SK-N-SH (cell line): ENCODE measurements around the gene APOLD1. TPM values are rescaled to one million over a fixed set of nuclear protein-coding genes. Genes with fewer than 3 reads are reported as not detected.

ENCODE experiments used
- CTCF ChIA-PET: fragments of 300-600, 350-600 bp; formaldehyde crosslinking; extraction: SDS; loops from one replicate; lab custom pipeline; 2021; lab: Yijun Ruan, JAX
- POLR2A ChIA-PET: fragments of 350-600 bp; sonication (Branson Sonifier 250); formaldehyde crosslinking; extraction: SDS; loops from one replicate; lab custom pipeline; 2020; ENCODE audit warnings: antibody characterized with exemption, inconsistent platforms; lab: Yijun Ruan, JAX
- DNase-seq: peaks from one replicate; pipeline ENCODE4 v3.0.0; 2012
- H2AFZ ChIP-seq: fragments of 200-600 bp; sonication (generic); 2 replicates; pipeline ENCODE4 v1.8.1; 2016; ENCODE audit warnings: antibody characterized with exemption, mild to moderate bottlenecking, low read depth
- H3F3A ChIP-seq: fragments of 200-600 bp; sonication (generic); replicated peaks from 2 replicates; pipeline ENCODE3; 2016; ENCODE audit warnings: antibody characterized with exemption, mild to moderate bottlenecking; ENCODE audit not compliant: insufficient read depth
- H3K27ac ChIP-seq, 2 experiments: fragments of 200-500 bp in 1 of 2; fragments of 200-600 bp in 1 of 2; sonication (Bioruptor generic) in 1 of 2; sonication (generic), shearing (Covaris generic) in 1 of 2; 2 replicates each; pipeline versions ENCODE4 v1.5.1 to v1.6.1; 2014 to 2016; ENCODE audit warnings: low read depth in 2 of 2, inconsistent platforms in 1 of 2, low read length in 1 of 2, mild to moderate bottlenecking in 1 of 2, mixed read lengths in 1 of 2
- H3K27me3 ChIP-seq: fragments of 200-600 bp; sonication (generic), shearing (Covaris generic); 2 replicates; pipeline ENCODE4 v1.6.1; 2016; ENCODE audit warnings: mixed run types; ENCODE audit not compliant: insufficient read depth
- H3K36me3 ChIP-seq, 2 experiments: fragments of 200-500 bp in 1 of 2; fragments of 200-600 bp in 1 of 2; sonication (Bioruptor generic) in 1 of 2; sonication (generic) in 1 of 2; replicated peaks in 1 of 2; 2 replicates each; pipeline versions ENCODE3 to v1.5.1; 2014 to 2016; ENCODE audit warnings: low read length in 1 of 2, mild to moderate bottlenecking in 1 of 2; ENCODE audit not compliant: insufficient read depth in 2 of 2, control insufficient read depth in 1 of 2
- H3K4me1 ChIP-seq, 2 experiments: fragments of 200-500 bp in 1 of 2; fragments of 200-600 bp in 1 of 2; sonication (Bioruptor generic) in 1 of 2; sonication (generic), shearing (Covaris generic) in 1 of 2; 2 replicates each; pipeline versions ENCODE4 v1.5.1 to v1.6.1; 2014 to 2016; ENCODE audit warnings: low read depth in 1 of 2, low read length in 1 of 2, mixed run types in 1 of 2; ENCODE audit not compliant: insufficient read depth in 2 of 2, control insufficient read depth in 1 of 2
- H3K4me2 ChIP-seq: fragments of 200-600 bp; sonication (generic), shearing (Covaris generic); 2 replicates; pipeline ENCODE4 v1.6.1; 2017; ENCODE audit warnings: mixed run types
- H3K4me3 ChIP-seq, 2 experiments: fragments of 200-500 bp in 1 of 2; fragments of 200-600 bp in 1 of 2; sonication (Bioruptor generic) in 1 of 2; sonication (generic), shearing (Covaris generic) in 1 of 2; 2 replicates each; pipeline versions ENCODE4 v1.5.1 to v1.8.1; 2014 to 2016; ENCODE audit warnings: low read depth in 2 of 2, inconsistent platforms in 1 of 2, low read length in 1 of 2, mild to moderate bottlenecking in 1 of 2, mixed read lengths in 1 of 2, moderate library complexity in 1 of 2
- H3K79me2 ChIP-seq: fragments of 200-600 bp; sonication (generic); 2 replicates; pipeline ENCODE4 v1.8.1; 2017; ENCODE audit warnings: mild to moderate bottlenecking; ENCODE audit not compliant: insufficient read depth
- H3K9ac ChIP-seq: fragments of 200-600 bp; sonication (generic); 2 replicates; pipeline ENCODE4 v1.6.1; 2017; ENCODE audit warnings: mixed run types
- H3K9me2 ChIP-seq: fragments of 200-600 bp; sonication (generic); 2 replicates; pipeline ENCODE4 v1.6.1; 2017; ENCODE audit warnings: mixed run types
- H3K9me3 ChIP-seq: fragments of 200-600 bp; sonication (generic); 2 replicates; pipeline ENCODE4 v1.6.1; 2017; ENCODE audit warnings: mixed run types, mild to moderate bottlenecking, moderate library complexity
- H4K20me1 ChIP-seq: fragments of 200-600 bp; sonication (generic); 2 replicates; pipeline ENCODE4 v1.6.1; 2017; ENCODE audit warnings: mild to moderate bottlenecking, mixed run types; ENCODE audit not compliant: insufficient read depth
- ELF1 ChIP-seq: IDR thresholded peaks from 2 replicates; pipeline ENCODE4 v1.4.0; 2012
- EP300 ChIP-seq, 2 experiments: IDR thresholded peaks; 2 replicates each; pipeline versions ENCODE4 v1.4.0 to v1.6.1; 2012; ENCODE audit warnings: borderline replicate concordance in 1 of 2, low read depth in 1 of 2, low read length in 1 of 2
- FOSL2 ChIP-seq: IDR thresholded peaks from 2 replicates; pipeline ENCODE4 v1.4.0; 2012; ENCODE audit warnings: low read depth, mild to moderate bottlenecking, moderate library complexity, borderline replicate concordance
- FOXM1 ChIP-seq: IDR thresholded peaks from 2 replicates; pipeline ENCODE4 v1.4.0; 2012; ENCODE audit warnings: low read depth, mild to moderate bottlenecking
- GABPA ChIP-seq: IDR thresholded peaks from 2 replicates; pipeline ENCODE4 v1.4.0; 2012; ENCODE audit warnings: low read depth, mild to moderate bottlenecking
- GATA2 ChIP-seq: sonication (generic); formaldehyde crosslinking; IDR thresholded peaks from 2 replicates; pipeline ENCODE4 v1.5.0; 2020; ENCODE audit warnings: mild to moderate bottlenecking, missing genetic modification reagents
- IRF3 ChIP-seq: fragments of 150-350 bp; IDR thresholded peaks from 2 replicates; pipeline ENCODE4 v1.6.1; 2016; ENCODE audit warnings: mild to moderate bottlenecking, low read depth, low read length
- JUND ChIP-seq: IDR thresholded peaks from 2 replicates; pipeline ENCODE4 v1.4.0; 2012
- POLR2AphosphoS5 ChIP-seq: IDR thresholded peaks from 2 replicates; pipeline ENCODE4 v1.6.1; 2012; ENCODE audit warnings: low read depth, low read length
- REST ChIP-seq: IDR thresholded peaks from 2 replicates; pipeline ENCODE4 v1.6.1; 2012; ENCODE audit warnings: mild to moderate bottlenecking, low read depth, low read length, moderate library complexity
- RXRA ChIP-seq: IDR thresholded peaks from 2 replicates; pipeline ENCODE4 v1.4.0; 2012; ENCODE audit warnings: low read depth, mild to moderate bottlenecking, borderline replicate concordance
- SMC3 ChIP-seq: IDR thresholded peaks from 2 replicates; pipeline ENCODE4 v1.6.1; 2012; ENCODE audit warnings: low read depth, low read length, improper control_type of control experiment
- TAF1 ChIP-seq: IDR thresholded peaks from 2 replicates; pipeline ENCODE4 v1.6.1; 2012; ENCODE audit warnings: low read depth, mild to moderate bottlenecking, low read length, moderate library complexity, borderline replicate concordance
- TEAD4 ChIP-seq: IDR thresholded peaks from 2 replicates; pipeline ENCODE4 v1.4.0; 2012; ENCODE audit warnings: mild to moderate bottlenecking, borderline replicate concordance; ENCODE audit not compliant: insufficient read depth
- ZBTB33 ChIP-seq: IDR thresholded peaks from 2 replicates; pipeline ENCODE4 v1.4.0; 2012; ENCODE audit warnings: low read depth, borderline replicate concordance
- WGBS: methylation state at CpG from one replicate; pipeline ENCODE4 v1.1.6; 2017; ENCODE audit warnings: low lambda C conversion rate; 5-methylcytosine and 5-hydroxymethylcytosine counted together
- polyA plus RNA-seq, 3 experiments: library from polyadenylated mRNA; depleted of rRNA; stranded (reverse); fragments of >200 nt; gene quantifications; 2 replicates each; pipeline ENCODE4 v1.2.3, GENCODE V29; 2012

The APOLD1 gene
- polyA plus RNA-seq, 1 of the 3 experiments (the other 2 are of a cell fraction): 1.7 TPM

- TF ChIP-seq EP300 (IDR thresholded peaks at IDR 0.05; ENCODE audit: borderline replicate concordance in 1 of 2, low read depth in 1 of 2, low read length in 1 of 2): peak in 1 of 2 experiments; percentile 86; a peak in 1 of 4 replicates
- TF ChIP-seq POLR2AphosphoS5: peak; percentile 56; the same call in 1 of the 2 replicates
- TF ChIP-seq TEAD4: 0 out of 2 replicates have a peak, but pooled peaks have one; percentile 41
- TF ChIP-seq FOXM1: 0 out of 2 replicates have a peak, but pooled peaks have one; percentile 55
- no peak for TF ChIP-seq GABPA
- no peak for TF ChIP-seq TAF1
- peak; percentile 90 for TF ChIP-seq FOSL2
These were observed 54.6 kb downstream of the APOLD1 start (continued) for GRCh38 chr12:12839873-12840579.

GRCh38 chr12:12840580-12840899, 55.1 kb downstream of the APOLD1 start:
- no peaks in the 10 kb centered on the region for H3K9me3 ChIP-seq
- H3F3A ChIP-seq: peaks cover 41% of the 10 kb centered on the region
- peaks cover 0 to 36% of the 10 kb centered on the region in 2 experiments; a peak in 3 of 4 replicates for H3K4me1 ChIP-seq
- no peak overlapping the region for H3K4me2 ChIP-seq
- TF ChIP-seq SMC3 (no peak), REST (no peak), IRF3 (no peak), RXRA (no peak), GATA2 (no peak), ZBTB33 (no peak), ELF1 (no peak), JUND (no peak), FOXM1 (no peak), EP300 (IDR thresholded peaks at IDR 0.05; ENCODE audit: borderline replicate concordance in 1 of 2, low read depth in 1 of 2, low read length in 1 of 2) (no peak)
- TF ChIP-seq, all 33 proteins: peak for 0
- Histone ChIP-seq H3K4me3 (no peak overlapping the region), H3K9ac (no peak overlapping the region), H3K9me2 (no peaks in the 10 kb centered on the region), H3K36me3 (no peaks in the 10 kb centered on the region), H4K20me1 (no peaks in the 10 kb centered on the region), H3K79me2 (no peaks in the 10 kb centered on the region), H3K27me3 (no peaks in the 10 kb centered on the region), H3K27ac (peak overlapping the region in 1 of 2 experiments; percentile 76; a peak in 2 of 4 replicates), H2AFZ (no peak overlapping the region)
- CTCF ChIA-PET: interaction anchor here (1.2 kb wide), 1 partner anchor 25 kb away, joined by 3 read pairs; no protein-coding TSS in a partner anchor
- POLR2A ChIA-PET: no interaction called here
- WGBS: 91% methylated on average over 5 of the region's 5 CpGs
- DNase-seq: no peak
